ENCODE measurements around the gene C17orf67. TPM values are rescaled to one million over a fixed set of nuclear protein-coding genes. Genes with fewer than 3 reads are reported as not detected.

C17orf67 gene
- total and polyA plus RNA-seq, 10 of the 15 experiments (the other 5 are each of a cell fraction or from before 2014, with no cell fraction given): 0.24 to 3.3 (median 0.89) TPM

DNA sequence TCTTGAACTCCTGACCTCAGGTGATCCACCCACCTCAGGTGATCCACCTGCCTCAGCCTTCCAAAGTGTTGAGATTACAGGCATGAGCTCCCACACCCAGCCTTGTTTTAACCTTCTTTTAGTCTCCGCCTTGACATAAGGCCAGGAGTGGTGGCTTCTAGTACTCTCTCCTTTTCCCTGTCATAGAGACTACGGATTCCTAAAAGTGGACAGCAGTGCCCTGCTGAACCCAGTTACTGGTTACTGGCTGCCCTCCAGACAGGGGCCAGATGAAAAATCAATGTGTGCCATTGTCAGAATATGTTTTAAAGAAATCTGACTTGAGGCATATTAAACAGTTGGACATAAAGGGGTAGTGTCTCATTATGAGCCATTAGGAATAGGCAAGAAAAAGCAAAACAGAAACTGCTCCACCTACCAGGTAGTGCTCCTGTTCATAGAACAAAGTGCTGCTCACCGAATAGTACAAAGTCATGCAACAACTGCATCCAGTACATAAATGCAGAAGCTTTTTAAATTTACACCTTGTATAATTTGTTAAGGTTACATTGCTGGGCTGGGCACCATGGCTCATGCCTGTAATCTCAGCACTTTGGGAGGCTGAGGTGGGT, 48.1 kb upstream of the C17orf67 start:
- Histone ChIP-seq H3K79me2 (ENCODE audit: control insufficient read depth, insufficient read depth, low read length) (no peaks in the 10 kb centered on the region), H3K4me1 (ENCODE audit: control insufficient read depth, insufficient read depth, low read length) (no peaks in the 10 kb centered on the region), H3K4me2 (ENCODE audit: control insufficient read depth, insufficient read depth) (no peak overlapping the region), H2AFZ (ENCODE audit: control insufficient read depth, low read depth, low read length) (no peak overlapping the region), H3K4me3 (no peak overlapping the region), H4K20me1 (ENCODE audit: control insufficient read depth, insufficient read depth) (no peaks in the 10 kb centered on the region), H3K27me3 (replicated peaks in 1 of 2; ENCODE audit: control insufficient read depth in 2 of 2, insufficient read depth in 2 of 2, low read length in 1 of 2) (no peaks in the 10 kb centered on the region), H3K9ac (ENCODE audit: control insufficient read depth, insufficient read depth, low read length) (no peak overlapping the region), H3K9me3 (replicated peaks; ENCODE audit: control insufficient read depth, insufficient read depth, low read length) (no peaks in the 10 kb centered on the region), H3K36me3 (ENCODE audit: control insufficient read depth in 2 of 2, insufficient read depth in 2 of 2, low read length in 1 of 2) (peaks cover 2% of the 10 kb centered on the region in 2 experiments; a peak in 2 of 4 replicates), H3K27ac (ENCODE audit: control insufficient read depth, insufficient read depth) (no peak overlapping the region)
- DNase-seq (ENCODE audit: low read depth, low spot score) (no peak), FAIRE-seq (no peak), ATAC-seq (no peak)
- 97% methylated on average over 3 of the region's 3 CpGs for WGBS (ENCODE audit: insufficient coverage, insufficient replicate concordance, low lambda C conversion rate, missing lambda C conversion rate)
- no TSS peak for BruUV-seq (replicated peaks)
- ChIA-PET CTCF (no interaction called here), RAD21 (ENCODE audit: unreplicated experiment) (no interaction called here), SMC1A (ENCODE audit: uncharacterized antibody, unreplicated experiment) (interaction anchor here (1.3 kb wide), 1 partner anchor 44 kb away, joined by 3 read pairs; no protein-coding TSS in a partner anchor), POLR2A (interaction anchor here (1.0 kb wide), 1 partner anchor 16 kb away, joined by 3 read pairs; no protein-coding TSS in a partner anchor)
- no peak for TF ChIP-seq SPI1 (IDR thresholded peaks at IDR 0.05; ENCODE audit: borderline replicate concordance, insufficient read depth, low read depth, low read length)
- no peak for TF ChIP-seq GATAD2B (conservative IDR thresholded peaks at IDR 0.05; ENCODE audit: low read depth)
- no peak for TF ChIP-seq RELB (IDR thresholded peaks at IDR 0.05; ENCODE audit: low read depth)
- TF ChIP-seq ZZZ3 (IDR thresholded peaks at IDR 0.05; ENCODE audit: control insufficient read depth, insufficient read length, low read depth): no peak
- no peak for TF ChIP-seq ZNF217 (IDR thresholded peaks at IDR 0.05)
- TF ChIP-seq, protein P1, sequence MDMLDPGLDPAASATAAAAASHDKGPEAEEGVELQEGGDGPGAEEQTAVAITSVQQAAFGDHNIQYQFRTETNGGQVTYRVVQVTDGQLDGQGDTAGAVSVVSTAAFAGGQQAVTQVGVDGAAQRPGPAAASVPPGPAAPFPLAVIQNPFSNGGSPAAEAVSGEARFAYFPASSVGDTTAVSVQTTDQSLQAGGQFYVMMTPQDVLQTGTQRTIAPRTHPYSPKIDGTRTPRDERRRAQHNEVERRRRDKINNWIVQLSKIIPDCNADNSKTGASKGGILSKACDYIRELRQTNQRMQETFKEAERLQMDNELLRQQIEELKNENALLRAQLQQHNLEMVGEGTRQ (IDR thresholded peaks at IDR 0.05; ENCODE audit: borderline replicate concordance, low read depth, low read length): no peak
- TF ChIP-seq IKZF1 (conservative IDR thresholded peaks at IDR 0.05): no peak
- TF ChIP-seq, protein P2, sequence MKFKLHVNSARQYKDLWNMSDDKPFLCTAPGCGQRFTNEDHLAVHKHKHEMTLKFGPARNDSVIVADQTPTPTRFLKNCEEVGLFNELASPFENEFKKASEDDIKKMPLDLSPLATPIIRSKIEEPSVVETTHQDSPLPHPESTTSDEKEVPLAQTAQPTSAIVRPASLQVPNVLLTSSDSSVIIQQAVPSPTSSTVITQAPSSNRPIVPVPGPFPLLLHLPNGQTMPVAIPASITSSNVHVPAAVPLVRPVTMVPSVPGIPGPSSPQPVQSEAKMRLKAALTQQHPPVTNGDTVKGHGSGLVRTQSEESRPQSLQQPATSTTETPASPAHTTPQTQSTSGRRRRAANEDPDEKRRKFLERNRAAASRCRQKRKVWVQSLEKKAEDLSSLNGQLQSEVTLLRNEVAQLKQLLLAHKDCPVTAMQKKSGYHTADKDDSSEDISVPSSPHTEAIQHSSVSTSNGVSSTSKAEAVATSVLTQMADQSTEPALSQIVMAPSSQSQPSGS (IDR thresholded peaks at IDR 0.05; ENCODE audit: low read length): no peak
- TF ChIP-seq NFXL1 (IDR thresholded peaks at IDR 0.05; ENCODE audit: borderline replicate concordance): no peak
- no peak for TF ChIP-seq SMARCA5 (IDR thresholded peaks at IDR 0.05)
- TF ChIP-seq SREBF2 (IDR thresholded peaks at IDR 0.05; ENCODE audit: low read length): no peak
- no peak for TF ChIP-seq ATF7 (IDR thresholded peaks at IDR 0.05; ENCODE audit: low read depth)
- no peak for TF ChIP-seq RUNX3 (IDR thresholded peaks at IDR 0.05; ENCODE audit: low read length)
- TF ChIP-seq DPF2 (IDR thresholded peaks at IDR 0.05): no peak
- no peak for TF ChIP-seq EP300 (IDR thresholded peaks at IDR 0.05; ENCODE audit: borderline replicate concordance in 1 of 2, control insufficient read depth in 1 of 2, low read depth in 2 of 2, low read length in 2 of 2)
- TF ChIP-seq CHD2 (IDR thresholded peaks at IDR 0.05; ENCODE audit: borderline replicate concordance, low read depth, low read length): no peak
- intact Hi-C loops (cut with micrococcal nuclease; ENCODE audit: unreplicated experiment) (no loop called here), in situ Hi-C loops (cut with MboI) (no loop called here)
